GM19397 (cell line): ENCODE data around the gene ARHGAP4.
A peak's percentile ranks its signal among the peaks of the same experiment; 100 is the strongest.

Experiments used
- ATAC-seq: cut with Tn5 transposase; IDR thresholded peaks from one replicate; pipeline ENCODE4 v1.9.1; 2021; ENCODE audit warnings: mild to moderate bottlenecking, moderate library complexity; ENCODE audit not compliant: unreplicated experiment

ARHGAP4 gene

GRCh38 chrX:153928846-153929245 lies 2.8 kb upstream of the ARHGAP4 start:
- no peak for ATAC-seq

GRCh38 chrX:153927922-153928760 lies 2.1 kb upstream of the ARHGAP4 start:
- ATAC-seq: peak; percentile 71

GRCh38 chrX:153927672-153927921 lies 1.5 kb upstream of the ARHGAP4 start:
- ATAC-seq: no peak

- peak; percentile 39 for ATAC-seq
Observed at GRCh38 chrX:153926858-153927671, 1.0 kb upstream of the ARHGAP4 start.

GRCh38 chrX:153926552-153926857 lies 441 bp upstream of the ARHGAP4 start:
- ATAC-seq: no peak

GRCh38 chrX:153925387-153925738 lies 701 bp downstream of the ARHGAP4 start:
- no peak for ATAC-seq

GRCh38 chrX:153924149-153924861 lies 1.8 kb downstream of the ARHGAP4 start:
- no peak for ATAC-seq

- no peak for ATAC-seq
Observed at GRCh38 chrX:153922932-153923857, 2.9 kb downstream of the ARHGAP4 start.

GRCh38 chrX:153921511-153922446 lies 4.3 kb downstream of the ARHGAP4 start:
- ATAC-seq: no peak

- ATAC-seq: no peak
Observed at GRCh38 chrX:153921070-153921469, 5.0 kb downstream of the ARHGAP4 start.

GRCh38 chrX:153920546-153920945 lies 5.5 kb downstream of the ARHGAP4 start:
- no peak for ATAC-seq

- no peak for ATAC-seq
Observed at GRCh38 chrX:153919281-153919680, 6.8 kb downstream of the ARHGAP4 start.

- ATAC-seq: no peak
Observed at GRCh38 chrX:153917869-153918268, 8.2 kb downstream of the ARHGAP4 start.

- no peak for ATAC-seq
Observed at GRCh38 chrX:153913701-153914100, 12.4 kb downstream of the ARHGAP4 start.

- ATAC-seq: no peak
Observed at GRCh38 chrX:153913211-153913610, 12.9 kb downstream of the ARHGAP4 start.

- ATAC-seq: no peak
Observed at GRCh38 chrX:153911798-153912197, 14.3 kb downstream of the ARHGAP4 start.

- ATAC-seq: no peak
Observed at GRCh38 chrX:153910446-153910845, 15.6 kb downstream of the ARHGAP4 start.

GRCh38 chrX:153909980-153910360 lies 16.1 kb downstream of the ARHGAP4 start:
- ATAC-seq: no peak

- no peak for ATAC-seq
Observed at GRCh38 chrX:153909024-153909979, 16.8 kb downstream of the ARHGAP4 start.
